Panc1 (cell line): ENCODE data around the gene DENND1B. TPM values are rescaled to one million over a fixed set of nuclear protein-coding genes. Genes with fewer than 3 reads are reported as not detected.
"Not testable (repeated sequence)": the region's sequence is repeated elsewhere in the genome, so short reads cannot be mapped to it uniquely, and the experiment has no call there.

Experiments used
- ATAC-seq: fragments of 200-7000 bp; cut with Tn5 transposase; 2 replicates; pipeline ENCODE4 v1.9.1; 2020; ENCODE audit warnings: mild to moderate bottlenecking, moderate library complexity
- BruUV-seq: library from RNA; stranded (reverse); fragments of 400-500 nt; replicated peaks from 2 replicates; lab custom pipeline; 2021; lab: Mats Ljungman, UMichigan
- CTCF ChIA-PET: fragments of 300-600 bp; sonication (Branson Sonifier 250); formaldehyde crosslinking; loops from one replicate; lab custom pipeline; 2022; ENCODE audit warnings: antibody characterized with exemption; lab: Charles Lee
- POLR2A ChIA-PET: fragments of 300-600 bp; sonication (Branson Sonifier 250); formaldehyde crosslinking; loops from one replicate; lab custom pipeline; 2022; ENCODE audit warnings: antibody characterized with exemption; lab: Charles Lee
- DNase-seq: peaks from one replicate; pipeline ENCODE4 v3.0.0-alpha.2; 2010; ENCODE audit warnings: low read depth, low spot score
- H3K27ac ChIP-seq: 2 replicates; pipeline ENCODE4 v1.5.1; 2011; ENCODE audit warnings: mild to moderate bottlenecking, low read length, inconsistent platforms
- H3K27me3 ChIP-seq: fragments of 200-500 bp; sonication (Bioruptor generic); 2 replicates; pipeline ENCODE4 v1.6.0; 2014; ENCODE audit warnings: low read length, inconsistent platforms; ENCODE audit not compliant: control insufficient read depth, insufficient read depth
- H3K36me3 ChIP-seq: fragments of 200-500 bp; sonication (Bioruptor generic); 2 replicates; pipeline ENCODE4 v1.5.1; 2014; ENCODE audit warnings: inconsistent platforms, mild to moderate bottlenecking, low read length, moderate library complexity; ENCODE audit not compliant: control insufficient read depth, insufficient read depth
- H3K4me1 ChIP-seq: 2 replicates; pipeline ENCODE4 v1.5.1; 2011; ENCODE audit warnings: inconsistent platforms, mild to moderate bottlenecking, low read length, moderate library complexity; ENCODE audit not compliant: control insufficient read depth, insufficient read depth
- H3K4me3 ChIP-seq, 2 experiments: 2 replicates each; pipeline ENCODE4 v1.5.1; 2011 to 2012; ENCODE audit warnings: low read depth in 2 of 2, low read length in 2 of 2, mild to moderate bottlenecking in 2 of 2, inconsistent platforms in 1 of 2, moderate library complexity in 1 of 2
- H3K9me3 ChIP-seq: fragments of 200-500 bp; sonication (Bioruptor generic); 2 replicates; pipeline ENCODE4 v1.5.1; 2014; ENCODE audit warnings: low read depth, mild to moderate bottlenecking, inconsistent platforms, low read length, moderate library complexity; ENCODE audit not compliant: control insufficient read depth, insufficient read depth
- POLR2AphosphoS5 ChIP-seq: IDR thresholded peaks from 2 replicates; pipeline ENCODE4 v1.6.1; 2012; ENCODE audit warnings: mild to moderate bottlenecking, low read depth, low read length, moderate library complexity
- SIN3A ChIP-seq: IDR thresholded peaks from 2 replicates; pipeline ENCODE4 v1.6.1; 2012; ENCODE audit warnings: low read depth, mild to moderate bottlenecking, low read length, moderate library complexity, borderline replicate concordance; ENCODE audit not compliant: insufficient read depth
- TCF7L2 ChIP-seq: IDR thresholded peaks from 2 replicates; pipeline ENCODE4 v1.6.1; 2011; ENCODE audit warnings: mild to moderate bottlenecking, low read depth, low read length, inconsistent platforms
- in situ Hi-C: cut with HindIII; loops from 2 replicates; pipeline ENCODE4 v1.10.0; 2016; ENCODE audit warnings: low sequenced_read_pairs, low pct_unique_long_range_greater_than_20kb
- intact Hi-C: fragments of 100-400 bp; cut with micrococcal nuclease; formaldehyde crosslinking; loops from one replicate; pipeline ENCODE4 v1.10.0; 2022; ENCODE audit not compliant: unreplicated experiment
- total RNA-seq: library from RNA; stranded (reverse); gene quantifications from one replicate; pipeline ENCODE4 v1.2.1, GENCODE V29; 2021; ENCODE audit not compliant: unreplicated experiment
- TF ChIP-seq, protein P1 (sequence below): fragments of 450-650 bp; IDR thresholded peaks from 2 replicates; pipeline ENCODE4 v1.5.1; 2017; ENCODE audit warnings: mild to moderate bottlenecking
- TF ChIP-seq, protein P2 (sequence below), 2 experiments: IDR thresholded peaks; 2 replicates each; pipeline ENCODE4 v1.6.1; 2011 to 2012; ENCODE audit warnings: low read depth in 2 of 2, control low read depth in 1 of 2, low read length in 1 of 2, mild to moderate bottlenecking in 1 of 2, moderate library complexity in 1 of 2; ENCODE audit not compliant: insufficient read depth in 1 of 2

The DENND1B gene
- total RNA-seq, 1 experiment from 2014 or later: 7.7 TPM

DNA sequence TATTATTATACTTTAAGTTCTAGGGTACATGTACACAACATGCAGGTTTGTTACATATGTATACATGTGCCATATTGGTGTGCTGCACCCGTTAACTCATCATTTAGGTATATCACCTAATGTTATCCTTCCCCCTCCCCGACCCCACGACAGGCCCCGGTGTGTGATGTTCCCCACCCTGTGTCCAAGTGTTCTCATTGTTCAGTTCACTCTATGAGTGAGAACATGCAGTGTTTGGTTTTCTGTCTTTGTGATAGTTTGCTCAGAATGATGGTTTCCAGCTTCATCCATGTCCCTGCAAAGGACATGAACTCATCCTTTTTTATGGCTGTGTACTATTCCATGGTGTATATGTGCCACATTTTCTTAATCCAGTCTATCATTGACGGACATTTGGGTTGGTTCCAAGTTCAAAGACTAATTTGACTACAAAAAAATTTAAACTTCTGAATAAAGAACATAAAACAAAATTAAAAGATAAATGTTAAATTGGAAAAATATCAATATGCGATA, 22.6 kb downstream of the DENND1B start:
- POLR2A ChIA-PET, H3K36me3 ChIP-seq, H3K9me3 ChIP-seq, CTCF ChIA-PET, H3K27ac ChIP-seq, BruUV-seq, DNase-seq, intact Hi-C loops, H3K4me1 ChIP-seq, H3K27me3 ChIP-seq, H3K4me3 ChIP-seq, in situ Hi-C loops, ATAC-seq: not testable (repeated sequence)

DNA sequence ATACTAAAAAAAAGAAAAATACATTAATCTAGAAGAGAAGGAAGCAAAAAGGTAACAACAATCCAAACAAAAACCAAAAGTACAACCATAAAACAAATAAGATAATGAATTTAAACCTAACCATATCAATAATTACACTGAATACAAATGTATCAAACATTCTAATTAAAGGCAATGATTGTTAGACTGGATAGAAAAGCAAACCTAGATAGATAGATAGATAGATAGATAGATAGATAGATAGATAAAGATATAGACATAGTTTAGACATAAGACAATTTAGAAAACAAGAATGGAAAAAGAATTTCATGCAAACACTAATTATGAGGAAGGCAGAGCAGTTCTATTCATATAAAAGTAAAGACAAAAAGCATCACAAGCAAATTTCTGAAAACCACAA, 24.9 kb downstream of the DENND1B start:
- no peak for ATAC-seq
- Histone ChIP-seq H3K36me3 (no peaks in the 10 kb centered on the region), H3K27me3 (no peaks in the 10 kb centered on the region), H3K4me3 (no peak overlapping the region), H3K27ac (no peak overlapping the region), H3K9me3 (no peaks in the 10 kb centered on the region), H3K4me1 (no peaks in the 10 kb centered on the region)
- TF ChIP-seq, protein P1, sequence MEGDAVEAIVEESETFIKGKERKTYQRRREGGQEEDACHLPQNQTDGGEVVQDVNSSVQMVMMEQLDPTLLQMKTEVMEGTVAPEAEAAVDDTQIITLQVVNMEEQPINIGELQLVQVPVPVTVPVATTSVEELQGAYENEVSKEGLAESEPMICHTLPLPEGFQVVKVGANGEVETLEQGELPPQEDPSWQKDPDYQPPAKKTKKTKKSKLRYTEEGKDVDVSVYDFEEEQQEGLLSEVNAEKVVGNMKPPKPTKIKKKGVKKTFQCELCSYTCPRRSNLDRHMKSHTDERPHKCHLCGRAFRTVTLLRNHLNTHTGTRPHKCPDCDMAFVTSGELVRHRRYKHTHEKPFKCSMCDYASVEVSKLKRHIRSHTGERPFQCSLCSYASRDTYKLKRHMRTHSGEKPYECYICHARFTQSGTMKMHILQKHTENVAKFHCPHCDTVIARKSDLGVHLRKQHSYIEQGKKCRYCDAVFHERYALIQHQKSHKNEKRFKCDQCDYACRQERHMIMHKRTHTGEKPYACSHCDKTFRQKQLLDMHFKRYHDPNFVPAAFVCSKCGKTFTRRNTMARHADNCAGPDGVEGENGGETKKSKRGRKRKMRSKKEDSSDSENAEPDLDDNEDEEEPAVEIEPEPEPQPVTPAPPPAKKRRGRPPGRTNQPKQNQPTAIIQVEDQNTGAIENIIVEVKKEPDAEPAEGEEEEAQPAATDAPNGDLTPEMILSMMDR: no peak
- TF ChIP-seq TCF7L2: no peak
- TF ChIP-seq POLR2AphosphoS5: no peak
- TF ChIP-seq SIN3A: no peak
- TF ChIP-seq, protein P2, sequence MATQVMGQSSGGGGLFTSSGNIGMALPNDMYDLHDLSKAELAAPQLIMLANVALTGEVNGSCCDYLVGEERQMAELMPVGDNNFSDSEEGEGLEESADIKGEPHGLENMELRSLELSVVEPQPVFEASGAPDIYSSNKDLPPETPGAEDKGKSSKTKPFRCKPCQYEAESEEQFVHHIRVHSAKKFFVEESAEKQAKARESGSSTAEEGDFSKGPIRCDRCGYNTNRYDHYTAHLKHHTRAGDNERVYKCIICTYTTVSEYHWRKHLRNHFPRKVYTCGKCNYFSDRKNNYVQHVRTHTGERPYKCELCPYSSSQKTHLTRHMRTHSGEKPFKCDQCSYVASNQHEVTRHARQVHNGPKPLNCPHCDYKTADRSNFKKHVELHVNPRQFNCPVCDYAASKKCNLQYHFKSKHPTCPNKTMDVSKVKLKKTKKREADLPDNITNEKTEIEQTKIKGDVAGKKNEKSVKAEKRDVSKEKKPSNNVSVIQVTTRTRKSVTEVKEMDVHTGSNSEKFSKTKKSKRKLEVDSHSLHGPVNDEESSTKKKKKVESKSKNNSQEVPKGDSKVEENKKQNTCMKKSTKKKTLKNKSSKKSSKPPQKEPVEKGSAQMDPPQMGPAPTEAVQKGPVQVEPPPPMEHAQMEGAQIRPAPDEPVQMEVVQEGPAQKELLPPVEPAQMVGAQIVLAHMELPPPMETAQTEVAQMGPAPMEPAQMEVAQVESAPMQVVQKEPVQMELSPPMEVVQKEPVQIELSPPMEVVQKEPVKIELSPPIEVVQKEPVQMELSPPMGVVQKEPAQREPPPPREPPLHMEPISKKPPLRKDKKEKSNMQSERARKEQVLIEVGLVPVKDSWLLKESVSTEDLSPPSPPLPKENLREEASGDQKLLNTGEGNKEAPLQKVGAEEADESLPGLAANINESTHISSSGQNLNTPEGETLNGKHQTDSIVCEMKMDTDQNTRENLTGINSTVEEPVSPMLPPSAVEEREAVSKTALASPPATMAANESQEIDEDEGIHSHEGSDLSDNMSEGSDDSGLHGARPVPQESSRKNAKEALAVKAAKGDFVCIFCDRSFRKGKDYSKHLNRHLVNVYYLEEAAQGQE (IDR thresholded peaks at IDR 0.05; ENCODE audit: insufficient read depth in 1 of 2, low read depth in 2 of 2, low read length in 1 of 2): no peak
- BruUV-seq: no TSS peak
- intact Hi-C loops (no loop called here), in situ Hi-C loops (no loop called here)
- POLR2A ChIA-PET: no interaction called here
- CTCF ChIA-PET: no interaction called here
- no peak for DNase-seq

DNA sequence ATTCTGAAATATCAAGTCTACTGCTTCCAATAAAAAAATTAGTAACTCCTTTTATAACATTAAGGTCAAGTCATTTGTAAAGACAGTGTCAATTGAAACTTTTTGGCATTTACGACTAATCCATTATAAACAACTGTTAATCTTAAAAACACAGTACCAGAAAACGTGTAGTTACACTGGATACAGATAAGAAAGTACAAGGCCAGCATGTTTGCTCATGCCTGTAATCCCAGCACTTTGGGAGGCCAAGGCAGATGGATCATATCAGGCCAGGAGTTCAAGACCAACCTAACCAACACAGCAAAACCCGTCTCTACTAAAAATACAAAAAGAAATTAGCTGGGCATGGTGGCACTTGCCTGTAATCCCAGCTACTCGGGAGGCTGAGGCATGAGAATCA, 29.4 kb downstream of the DENND1B start:
- H3K27me3 ChIP-seq: no peaks in the 10 kb centered on the region
- ATAC-seq: no peak
- in situ Hi-C loops (no loop called here), intact Hi-C loops (loop anchor here (10.0 kb wide), 1 partner anchor 61 kb away; no protein-coding TSS in a partner anchor)
- BruUV-seq: no TSS peak
- no peak for DNase-seq
- H3K27ac ChIP-seq: no peak overlapping the region
- no peaks in the 10 kb centered on the region for H3K36me3 ChIP-seq
- ChIA-PET CTCF (no interaction called here), POLR2A (no interaction called here)
- no peaks in the 10 kb centered on the region for H3K4me1 ChIP-seq
- no peak overlapping the region for H3K4me3 ChIP-seq
- TF ChIP-seq, protein P2 (IDR thresholded peaks at IDR 0.05; ENCODE audit: insufficient read depth in 1 of 2, low read depth in 2 of 2, low read length in 1 of 2): no peak
- TF ChIP-seq, protein P1: no peak
- no peak for TF ChIP-seq SIN3A
- H3K9me3 ChIP-seq: no peaks in the 10 kb centered on the region
